DND-41 (cell line): Measurements from ENCODE around the gene CIT.

Experiments
- ATAC-seq: fragments of 200-7000 bp; cut with Tn5 transposase; 3 replicates; pipeline ENCODE4 v1.9.1; 2021; ENCODE audit warnings: low read depth; ENCODE audit not compliant: insufficient read depth
- DNase-seq: peaks from one replicate; pipeline ENCODE4 v3.0.0-alpha.2; 2020
- H2AFZ ChIP-seq: 2 replicates; pipeline ENCODE4 v1.6.0; 2012; ENCODE audit warnings: low read depth, low read length
- H3K27ac ChIP-seq: 2 replicates; pipeline ENCODE4 v1.5.1; 2012; ENCODE audit warnings: low read length, inconsistent platforms
- H3K27me3 ChIP-seq: fragments of 200-600 bp; sonication (generic); 2 replicates; pipeline ENCODE4 v1.6.0; 2012; ENCODE audit warnings: low read length, mild to moderate bottlenecking, inconsistent platforms; ENCODE audit not compliant: insufficient read depth, poor library complexity
- H3K36me3 ChIP-seq: 2 replicates; pipeline ENCODE4 v1.5.1; 2012; ENCODE audit warnings: low read length, inconsistent platforms; ENCODE audit not compliant: insufficient read depth
- H3K4me1 ChIP-seq: 2 replicates; pipeline ENCODE4 v1.5.1; 2012; ENCODE audit warnings: mild to moderate bottlenecking, low read length; ENCODE audit not compliant: insufficient read depth
- H3K4me2 ChIP-seq: 2 replicates; pipeline ENCODE4 v1.6.0; 2012; ENCODE audit warnings: mild to moderate bottlenecking, moderate library complexity, low read length, inconsistent platforms; ENCODE audit not compliant: insufficient read depth
- H3K4me3 ChIP-seq, 2 experiments: fragments of 200-600 bp in 1 of 2; shearing (Covaris generic) in 1 of 2; 2 replicates each; pipeline ENCODE4 v1.5.1; 2012 to 2016; ENCODE audit warnings: inconsistent platforms in 2 of 2, low read length in 2 of 2, mild to moderate bottlenecking in 2 of 2, low read depth in 1 of 2, moderate library complexity in 1 of 2
- H3K79me2 ChIP-seq: 2 replicates; pipeline ENCODE4 v1.6.0; 2012; ENCODE audit warnings: low read length, inconsistent platforms; ENCODE audit not compliant: insufficient read depth
- H3K9ac ChIP-seq: 2 replicates; pipeline ENCODE4 v1.6.0; 2012; ENCODE audit warnings: low read depth, mild to moderate bottlenecking, inconsistent platforms, low read length, moderate library complexity
- H3K9me3 ChIP-seq: 2 replicates; pipeline ENCODE4 v1.5.1; 2012; ENCODE audit warnings: low read length, moderate library complexity, mild to moderate bottlenecking, inconsistent platforms; ENCODE audit not compliant: insufficient read depth, severe bottlenecking
- H4K20me1 ChIP-seq: 2 replicates; pipeline ENCODE4 v1.6.0; 2012; ENCODE audit warnings: low read length; ENCODE audit not compliant: insufficient read depth
- EZH2 ChIP-seq: IDR thresholded peaks from 3 replicates; pipeline ENCODE4 v1.6.1; 2012; ENCODE audit warnings: borderline replicate concordance, low read depth, mild to moderate bottlenecking, moderate library complexity, low read length, inconsistent platforms; ENCODE audit not compliant: severe bottlenecking
- TF ChIP-seq, protein P1 (sequence below): IDR thresholded peaks from 2 replicates; pipeline ENCODE4 v1.5.1; 2012; ENCODE audit warnings: borderline replicate concordance, low read length, moderate library complexity, mild to moderate bottlenecking; ENCODE audit not compliant: poor library complexity, severe bottlenecking; ENCODE audit errors: extremely low read depth

The CIT gene

DNA sequence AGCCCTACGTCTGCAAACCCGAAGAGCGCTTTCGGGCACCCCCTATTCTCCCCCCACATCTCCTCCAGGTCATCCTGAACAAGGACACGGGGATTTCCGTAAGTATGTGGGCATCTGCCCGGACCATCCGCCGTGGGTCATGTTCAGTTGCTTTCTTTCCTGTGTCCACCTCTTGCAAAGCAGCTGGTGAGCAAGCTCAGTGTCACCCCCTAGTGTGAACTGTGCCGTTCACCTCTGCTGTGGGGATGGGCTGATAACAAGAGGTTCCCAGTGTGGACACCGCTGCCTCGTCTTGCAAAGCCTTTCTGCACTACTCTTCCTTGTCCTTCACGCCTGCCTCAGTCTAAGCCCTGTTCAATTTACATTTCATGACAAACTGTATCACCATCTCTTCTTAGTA is 200.5 kb downstream of the CIT start:
- H3K4me2 ChIP-seq: no peak overlapping the region

DNA sequence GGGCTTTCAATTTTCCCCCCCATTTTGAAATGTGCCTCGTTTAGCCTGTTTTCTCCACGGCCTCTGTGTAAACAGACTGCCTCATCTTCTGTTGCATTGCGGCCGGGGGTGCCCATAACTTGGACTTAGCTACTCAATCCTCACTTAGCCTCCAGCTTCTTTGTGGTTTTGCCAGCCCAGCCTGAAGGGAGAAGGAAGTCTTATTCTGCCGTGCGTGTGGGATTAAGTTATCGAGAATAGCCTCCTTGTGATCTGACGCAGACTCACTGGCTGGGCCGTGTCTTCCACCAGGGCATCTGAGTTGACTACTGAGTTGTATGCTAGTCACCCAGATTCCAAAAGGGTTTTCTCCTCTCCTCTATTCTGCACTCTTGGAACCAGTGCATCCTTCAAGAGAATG is 201.1 kb downstream of the CIT start:
- Histone ChIP-seq H3K27ac (no peak overlapping the region), H4K20me1 (peaks cover 16% of the 10 kb centered on the region), H3K9ac (no peak overlapping the region), H3K27me3 (no peaks in the 10 kb centered on the region), H3K36me3 (peaks cover 94% of the 10 kb centered on the region), H3K4me2 (no peak overlapping the region), H3K4me1 (peaks cover under 1% of the 10 kb centered on the region; the same call in 1 of the 2 replicates), H3K4me3 (no peak overlapping the region), H3K9me3 (no peaks in the 10 kb centered on the region), H2AFZ (no peak overlapping the region), H3K79me2 (peaks cover 19% of the 10 kb centered on the region)
- DNase-seq (no peak), ATAC-seq (no peak)
- TF ChIP-seq, protein P1, sequence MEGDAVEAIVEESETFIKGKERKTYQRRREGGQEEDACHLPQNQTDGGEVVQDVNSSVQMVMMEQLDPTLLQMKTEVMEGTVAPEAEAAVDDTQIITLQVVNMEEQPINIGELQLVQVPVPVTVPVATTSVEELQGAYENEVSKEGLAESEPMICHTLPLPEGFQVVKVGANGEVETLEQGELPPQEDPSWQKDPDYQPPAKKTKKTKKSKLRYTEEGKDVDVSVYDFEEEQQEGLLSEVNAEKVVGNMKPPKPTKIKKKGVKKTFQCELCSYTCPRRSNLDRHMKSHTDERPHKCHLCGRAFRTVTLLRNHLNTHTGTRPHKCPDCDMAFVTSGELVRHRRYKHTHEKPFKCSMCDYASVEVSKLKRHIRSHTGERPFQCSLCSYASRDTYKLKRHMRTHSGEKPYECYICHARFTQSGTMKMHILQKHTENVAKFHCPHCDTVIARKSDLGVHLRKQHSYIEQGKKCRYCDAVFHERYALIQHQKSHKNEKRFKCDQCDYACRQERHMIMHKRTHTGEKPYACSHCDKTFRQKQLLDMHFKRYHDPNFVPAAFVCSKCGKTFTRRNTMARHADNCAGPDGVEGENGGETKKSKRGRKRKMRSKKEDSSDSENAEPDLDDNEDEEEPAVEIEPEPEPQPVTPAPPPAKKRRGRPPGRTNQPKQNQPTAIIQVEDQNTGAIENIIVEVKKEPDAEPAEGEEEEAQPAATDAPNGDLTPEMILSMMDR: no peak
- TF ChIP-seq EZH2: no peak

More for the DNA sequence above, 200.5 kb downstream of the CIT start:
- H3K4me1 ChIP-seq: no peaks in the 10 kb centered on the region
- H3K36me3 ChIP-seq: peaks cover 97% of the 10 kb centered on the region
- H3K27ac ChIP-seq: no peak overlapping the region
- H4K20me1 ChIP-seq: peaks cover 16% of the 10 kb centered on the region
- DNase-seq (no peak), ATAC-seq (no peak)
- no peak overlapping the region for H3K9ac ChIP-seq
- TF ChIP-seq EZH2: no peak
- TF ChIP-seq, protein P1: no peak
- H3K4me3 ChIP-seq: no peak overlapping the region
- peaks cover 14% of the 10 kb centered on the region; the same call in 1 of the 2 replicates for H3K79me2 ChIP-seq
- H3K27me3 ChIP-seq: no peaks in the 10 kb centered on the region
- H2AFZ ChIP-seq: no peak overlapping the region
- no peaks in the 10 kb centered on the region for H3K9me3 ChIP-seq

DNA sequence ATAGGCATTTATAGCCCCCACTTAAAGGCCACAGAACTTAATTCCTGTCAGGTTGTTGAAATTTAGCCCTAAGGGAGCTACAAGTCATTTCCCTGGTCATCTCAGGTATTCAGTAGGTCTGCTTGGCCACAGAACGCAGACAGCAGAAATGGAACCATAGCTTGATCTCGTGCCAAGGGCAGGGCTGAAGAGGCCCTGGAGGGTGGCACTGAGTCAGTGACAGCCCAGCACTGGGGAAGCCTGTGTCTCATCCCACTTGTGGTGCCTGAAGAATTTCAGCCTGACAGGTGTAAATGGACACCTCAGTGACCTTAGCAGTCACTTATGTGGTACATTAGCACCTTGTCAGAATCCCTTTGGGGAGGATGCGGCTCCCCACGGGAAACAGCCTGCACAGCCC is 202.6 kb downstream of the CIT start:
- TF ChIP-seq, protein P1: no peak
- no peak for TF ChIP-seq EZH2
- no peak for ATAC-seq
- H3K4me2 ChIP-seq: no peak overlapping the region

DNA sequence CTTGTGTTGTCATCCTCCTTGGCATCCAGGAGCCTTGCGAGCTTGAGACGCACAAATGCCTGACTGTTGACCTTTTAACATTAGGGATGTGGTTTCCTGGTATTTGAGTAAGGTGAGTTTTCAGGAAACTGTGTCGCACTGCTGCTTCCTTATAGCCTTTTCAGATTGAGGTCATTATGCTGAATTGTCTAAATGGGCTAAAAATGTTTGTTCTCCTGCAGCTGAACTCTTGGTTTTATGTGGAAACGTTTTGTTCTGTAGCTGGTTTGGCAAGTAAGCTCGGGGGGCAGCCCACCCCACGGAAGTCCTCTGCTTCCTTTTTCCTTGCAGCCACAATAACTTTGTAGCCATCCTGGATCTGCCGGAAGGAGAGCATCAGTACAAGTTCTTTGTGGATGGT is 203.5 kb downstream of the CIT start:
- ATAC-seq (no peak), DNase-seq (no peak)
- Histone ChIP-seq H3K36me3 (peaks cover 87% of the 10 kb centered on the region), H3K27ac (no peak overlapping the region), H3K4me1 (peaks cover 23% of the 10 kb centered on the region), H3K79me2 (peaks cover 41% of the 10 kb centered on the region), H2AFZ (no peak overlapping the region), H3K27me3 (no peaks in the 10 kb centered on the region), H3K9ac (no peak overlapping the region), H4K20me1 (peaks cover 22% of the 10 kb centered on the region), H3K9me3 (no peaks in the 10 kb centered on the region), H3K4me3 (no peak overlapping the region), H3K4me2 (no peak overlapping the region)
- no peak for TF ChIP-seq EZH2
- TF ChIP-seq, protein P1: no peak

More for the DNA sequence above, 202.6 kb downstream of the CIT start:
- peaks cover 95% of the 10 kb centered on the region for H3K36me3 ChIP-seq
- no peak overlapping the region for H3K27ac ChIP-seq
- H3K4me3 ChIP-seq: no peak overlapping the region
- H2AFZ ChIP-seq: no peak overlapping the region
- peaks cover 22% of the 10 kb centered on the region for H4K20me1 ChIP-seq
- H3K79me2 ChIP-seq: peaks cover 33% of the 10 kb centered on the region
- H3K4me1 ChIP-seq: peaks cover 15% of the 10 kb centered on the region
- DNase-seq: no peak
- H3K27me3 ChIP-seq: no peaks in the 10 kb centered on the region
- no peak overlapping the region for H3K9ac ChIP-seq
- H3K9me3 ChIP-seq: no peaks in the 10 kb centered on the region
